KMS-11 (cell line): ENCODE measurements around the gene TFAM.

Experiments
- H2AFZ ChIP-seq: fragments of 200-600 bp; sonication (generic); 2 replicates; pipeline ENCODE4 v1.6.1; 2016; ENCODE audit warnings: antibody characterized with exemption, mixed run types, low read depth
- H3K27ac ChIP-seq: fragments of 200-600 bp; sonication (generic); 2 replicates; pipeline ENCODE4 v1.6.1; 2016; ENCODE audit warnings: mild to moderate bottlenecking, mixed run types
- H3K27me3 ChIP-seq: fragments of 200-600 bp; sonication (generic); 2 replicates; pipeline ENCODE4 v1.6.1; 2017; ENCODE audit warnings: mild to moderate bottlenecking, low read depth, mixed run types, moderate library complexity; ENCODE audit not compliant: insufficient read depth
- H3K36me3 ChIP-seq: fragments of 200-600 bp; sonication (generic); 2 replicates; pipeline ENCODE4 v1.6.1; 2017; ENCODE audit warnings: mild to moderate bottlenecking, mixed run types; ENCODE audit not compliant: insufficient read depth
- H3K4me1 ChIP-seq: fragments of 200-600 bp; sonication (generic); 2 replicates; pipeline ENCODE4 v1.6.1; 2016; ENCODE audit warnings: mild to moderate bottlenecking, low read depth, mixed run types; ENCODE audit not compliant: poor library complexity, severe bottlenecking
- H3K4me2 ChIP-seq: fragments of 200-600 bp; sonication (generic); 2 replicates; pipeline ENCODE4 v1.7.0; 2016; ENCODE audit warnings: mild to moderate bottlenecking, mixed run types
- H3K4me3 ChIP-seq: fragments of 200-600 bp; sonication (generic); IDR thresholded peaks from 2 replicates; pipeline ENCODE4 v1.6.1; 2017; ENCODE audit warnings: low read depth, low read length, mixed read lengths; ENCODE audit not compliant: insufficient read depth
- H3K79me2 ChIP-seq: fragments of 200-600 bp; sonication (generic); 2 replicates; pipeline ENCODE4 v1.6.1; 2016; ENCODE audit warnings: low read depth, mixed run types; ENCODE audit not compliant: insufficient read depth
- H3K9ac ChIP-seq: fragments of 200-600 bp; sonication (generic); 2 replicates; pipeline ENCODE4 v1.6.1; 2016; ENCODE audit warnings: mild to moderate bottlenecking, mixed run types
- H4K20me1 ChIP-seq: fragments of 200-600 bp; sonication (generic); 2 replicates; pipeline ENCODE4 v1.6.1; 2016; ENCODE audit warnings: mild to moderate bottlenecking, mixed run types; ENCODE audit not compliant: insufficient read depth
- TF ChIP-seq, protein P1 (sequence below): fragments of 200-600 bp; sonication (generic); conservative IDR thresholded peaks from 2 replicates; pipeline ENCODE4 v1.6.1; 2017; ENCODE audit warnings: low read depth, mild to moderate bottlenecking, antibody characterized with exemption, low read length, moderate library complexity, mixed read lengths

TFAM gene

DNA sequence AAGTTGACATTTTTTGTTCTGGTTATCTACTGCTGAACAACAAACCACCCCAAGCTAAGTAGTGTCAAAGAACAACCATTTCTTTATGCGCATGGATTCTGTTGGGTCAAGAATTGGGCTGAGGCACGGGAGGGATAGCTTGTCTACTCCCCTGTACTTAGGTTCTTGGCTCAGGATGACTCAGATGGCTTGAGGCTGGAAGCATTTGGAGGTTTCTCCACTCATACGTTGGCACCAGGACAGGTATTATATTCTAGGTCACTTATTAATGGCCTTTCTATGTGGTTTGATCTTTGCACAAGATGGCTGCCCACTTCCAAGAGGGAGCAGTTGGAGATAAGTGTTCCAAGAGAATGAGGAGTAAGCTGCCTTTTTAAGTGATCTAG, 11.8 kb upstream of the TFAM start:
- H3K36me3 ChIP-seq: 0 out of 2 replicates have a peak, but pooled peaks cover 3% of the 10 kb centered on the region
- H3K4me1 ChIP-seq: peaks cover 28% of the 10 kb centered on the region
- no peak overlapping the region for H2AFZ ChIP-seq
- H3K79me2 ChIP-seq: no peaks in the 10 kb centered on the region
- no peak overlapping the region; the same call in 1 of the 2 replicates for H3K27ac ChIP-seq
- no peak overlapping the region for H3K4me3 ChIP-seq
- H4K20me1 ChIP-seq: no peaks in the 10 kb centered on the region
- TF ChIP-seq, protein P1, sequence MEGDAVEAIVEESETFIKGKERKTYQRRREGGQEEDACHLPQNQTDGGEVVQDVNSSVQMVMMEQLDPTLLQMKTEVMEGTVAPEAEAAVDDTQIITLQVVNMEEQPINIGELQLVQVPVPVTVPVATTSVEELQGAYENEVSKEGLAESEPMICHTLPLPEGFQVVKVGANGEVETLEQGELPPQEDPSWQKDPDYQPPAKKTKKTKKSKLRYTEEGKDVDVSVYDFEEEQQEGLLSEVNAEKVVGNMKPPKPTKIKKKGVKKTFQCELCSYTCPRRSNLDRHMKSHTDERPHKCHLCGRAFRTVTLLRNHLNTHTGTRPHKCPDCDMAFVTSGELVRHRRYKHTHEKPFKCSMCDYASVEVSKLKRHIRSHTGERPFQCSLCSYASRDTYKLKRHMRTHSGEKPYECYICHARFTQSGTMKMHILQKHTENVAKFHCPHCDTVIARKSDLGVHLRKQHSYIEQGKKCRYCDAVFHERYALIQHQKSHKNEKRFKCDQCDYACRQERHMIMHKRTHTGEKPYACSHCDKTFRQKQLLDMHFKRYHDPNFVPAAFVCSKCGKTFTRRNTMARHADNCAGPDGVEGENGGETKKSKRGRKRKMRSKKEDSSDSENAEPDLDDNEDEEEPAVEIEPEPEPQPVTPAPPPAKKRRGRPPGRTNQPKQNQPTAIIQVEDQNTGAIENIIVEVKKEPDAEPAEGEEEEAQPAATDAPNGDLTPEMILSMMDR: no peak
- no peaks in the 10 kb centered on the region for H3K27me3 ChIP-seq
- no peak overlapping the region for H3K4me2 ChIP-seq
- H3K9ac ChIP-seq: no peak overlapping the region

DNA sequence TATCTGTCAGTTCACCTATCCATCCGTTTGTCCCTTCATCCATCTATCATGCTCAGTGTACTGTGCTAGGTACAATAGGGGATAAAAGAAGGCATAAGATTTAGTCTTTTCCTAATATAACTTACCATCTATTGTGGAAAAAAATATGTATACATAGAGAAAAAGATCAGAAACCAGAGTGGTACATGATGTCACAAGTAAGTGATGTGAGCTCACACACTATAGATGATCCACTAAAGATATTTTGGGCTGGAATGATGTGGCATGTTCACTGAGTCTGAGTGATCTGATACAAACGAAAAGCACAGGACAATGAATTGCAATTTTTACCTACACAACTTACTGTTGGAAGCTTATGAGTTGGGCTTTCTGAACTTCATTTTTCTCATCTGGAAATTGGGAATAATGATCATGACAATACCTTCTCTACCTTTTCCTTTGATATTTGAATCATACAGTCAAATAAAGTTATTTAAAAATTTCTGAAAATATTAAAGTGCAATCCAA, 2.7 kb upstream of the TFAM start:
- TF ChIP-seq, protein P1: no peak
- H3K4me1 ChIP-seq: peaks cover 25% of the 10 kb centered on the region

DNA sequence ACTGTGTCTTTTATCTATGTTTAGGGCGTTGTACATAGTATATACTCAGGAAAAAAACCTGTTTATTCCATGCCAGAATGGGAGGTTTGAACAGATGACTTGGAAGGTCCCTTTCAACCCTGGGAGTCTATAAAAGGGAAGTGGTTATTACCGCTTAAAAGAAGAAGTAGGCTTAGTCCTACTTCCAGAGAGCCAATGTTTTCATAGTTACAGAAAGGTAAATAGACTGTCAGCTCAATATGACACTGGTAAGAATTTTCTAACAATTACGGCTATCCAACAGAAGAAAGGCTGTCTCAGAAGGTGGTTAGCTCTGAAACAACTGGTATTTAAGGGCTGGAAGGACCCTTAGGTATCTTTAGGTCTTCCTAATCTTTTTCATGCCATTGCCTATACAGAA, 1.1 kb upstream of the TFAM start:
- H3K27me3 ChIP-seq: no peaks in the 10 kb centered on the region
- peak overlapping the region; percentile 85 for H2AFZ ChIP-seq
- no peaks in the 10 kb centered on the region for H4K20me1 ChIP-seq
- H3K4me3 ChIP-seq: no peak overlapping the region
- H3K4me2 ChIP-seq: peak overlapping the region; percentile 88
- H3K27ac ChIP-seq: no peak overlapping the region; the same call in 1 of the 2 replicates
- H3K4me1 ChIP-seq: peaks cover 26% of the 10 kb centered on the region
- peak overlapping the region; percentile 86 for H3K9ac ChIP-seq
- H3K79me2 ChIP-seq: peaks cover 34% of the 10 kb centered on the region
- H3K36me3 ChIP-seq: no peaks in the 10 kb centered on the region
- TF ChIP-seq, protein P1: no peak

More for the DNA sequence above, 2.7 kb upstream of the TFAM start:
- no peaks in the 10 kb centered on the region for H3K36me3 ChIP-seq
- H3K27ac ChIP-seq: no peak overlapping the region
- H3K79me2 ChIP-seq: peaks cover 23% of the 10 kb centered on the region
- H4K20me1 ChIP-seq: no peaks in the 10 kb centered on the region
- H3K27me3 ChIP-seq: no peaks in the 10 kb centered on the region
- H2AFZ ChIP-seq: no peak overlapping the region
- H3K9ac ChIP-seq: no peak overlapping the region
- no peak overlapping the region for H3K4me3 ChIP-seq
- no peak overlapping the region for H3K4me2 ChIP-seq

DNA sequence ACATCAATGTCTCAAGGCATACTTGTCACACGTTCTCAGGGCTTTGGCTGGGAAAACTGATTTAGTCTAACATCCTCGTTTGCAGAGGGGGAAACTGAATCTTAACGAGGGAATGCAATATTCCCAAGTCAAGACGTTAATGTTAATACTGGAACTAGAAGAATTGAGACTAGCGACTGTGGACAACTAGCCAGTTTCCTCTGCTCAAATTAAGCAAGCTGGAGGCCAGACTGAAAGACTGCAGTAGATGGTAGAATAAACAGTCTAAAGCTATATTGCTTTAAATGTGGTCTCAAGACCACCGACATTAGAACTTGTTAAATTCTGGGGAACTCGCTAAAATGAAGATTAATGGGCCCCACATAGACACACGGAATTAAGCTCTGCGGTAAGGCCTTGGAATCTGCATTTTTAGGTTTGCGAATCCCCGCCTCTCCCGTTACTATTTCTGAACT, 639 bp upstream of the TFAM start:
- H3K27me3 ChIP-seq: no peaks in the 10 kb centered on the region
- H3K4me2 ChIP-seq: peak overlapping the region; percentile 88
- H3K36me3 ChIP-seq: no peaks in the 10 kb centered on the region
- H3K4me1 ChIP-seq: peaks cover 26% of the 10 kb centered on the region
- peak overlapping the region; percentile 85 for H2AFZ ChIP-seq
- peaks cover 34% of the 10 kb centered on the region for H3K79me2 ChIP-seq
- H3K27ac ChIP-seq: peak overlapping the region; percentile 61
- H3K4me3 ChIP-seq: peak overlapping the region; percentile 5
- no peaks in the 10 kb centered on the region for H4K20me1 ChIP-seq
- H3K9ac ChIP-seq: peak overlapping the region; percentile 86
- TF ChIP-seq, protein P1: no peak
